Endothelial cell of umbilical vein (primary cell): Measurements from ENCODE around the gene TMEM61. TPM values are rescaled to one million over a fixed set of nuclear protein-coding genes. Genes with fewer than 3 reads are reported as not detected.

ENCODE experiments used
- BruUV-seq: library from RNA; stranded (reverse); fragments of 400-500 nt; replicated peaks from 2 replicates; lab custom pipeline; 2021; lab: Mats Ljungman, UMichigan
- CTCF ChIA-PET: fragments of 300-600, 350-600 bp; sonication (Branson Sonifier 250); formaldehyde crosslinking; loops from one replicate; lab custom pipeline; 2021; ENCODE audit warnings: antibody characterized with exemption, inconsistent platforms; lab: Charles Lee
- POLR2A ChIA-PET: fragments of 300-600, 350-600 bp; sonication (Branson Sonifier 250); formaldehyde crosslinking; loops from one replicate; lab custom pipeline; 2021; ENCODE audit warnings: antibody characterized with exemption, inconsistent platforms; lab: Charles Lee
- DNase-seq: peaks from one replicate; pipeline ENCODE4 v3.0.0-alpha.2; 2011; ENCODE audit warnings: low read depth, low spot score
- FAIRE-seq: peaks from 2 replicates; lab custom pipeline; 2011; peaks lifted over from hg19 to GRCh38; lab: Jason Lieb, UNC
- H2AFZ ChIP-seq: 2 replicates; pipeline ENCODE4 v1.6.0; 2012; ENCODE audit warnings: low read depth, low read length, control low read depth, inconsistent platforms
- H3K27ac ChIP-seq: 2 replicates; pipeline ENCODE4 v1.5.1; 2011; ENCODE audit warnings: low read depth, mild to moderate bottlenecking, control low read depth, low read length, moderate library complexity; ENCODE audit not compliant: insufficient read depth
- H3K27me3 ChIP-seq, 2 experiments: 2 replicates each; pipeline versions ENCODE4 v1.6.0 to v1.6.1; 2011; ENCODE audit warnings: low read length in 2 of 2, mixed read lengths in 1 of 2; ENCODE audit not compliant: control insufficient read depth in 2 of 2, insufficient read depth in 2 of 2
- H3K36me3 ChIP-seq, 2 experiments: 2 replicates in 1 of 2; 3 replicates in 1 of 2; pipeline ENCODE4 v1.5.1; 2011; ENCODE audit warnings: low read length in 2 of 2, mild to moderate bottlenecking in 1 of 2, moderate library complexity in 1 of 2; ENCODE audit not compliant: control insufficient read depth in 2 of 2, insufficient read depth in 2 of 2; ENCODE audit errors: extremely low read depth in 1 of 2
- H3K4me1 ChIP-seq: 3 replicates; pipeline ENCODE4 v1.5.1; 2011; ENCODE audit warnings: mild to moderate bottlenecking, low read length; ENCODE audit not compliant: control insufficient read depth, insufficient read depth; ENCODE audit errors: extremely low read depth
- H3K4me2 ChIP-seq: 2 replicates; pipeline ENCODE4 v1.6.1; 2011; ENCODE audit warnings: low read length, control low read depth, mixed read lengths; ENCODE audit not compliant: insufficient read depth
- H3K4me3 ChIP-seq, 3 experiments: fragments of 200-600 bp in 1 of 3; sonication (generic), shearing (Covaris generic) in 1 of 3; replicated peaks in 1 of 3; 2 replicates each; pipeline ENCODE4 v1.5.1; 2011 to 2016; ENCODE audit warnings: control low read depth in 3 of 3, low read length in 3 of 3, mild to moderate bottlenecking in 2 of 3, inconsistent platforms in 1 of 3, low read depth in 1 of 3, moderate library complexity in 1 of 3; ENCODE audit not compliant: insufficient read depth in 1 of 3
- H3K79me2 ChIP-seq: 2 replicates; pipeline ENCODE4 v1.6.0; 2012; ENCODE audit warnings: low read length, inconsistent platforms; ENCODE audit not compliant: control insufficient read depth, insufficient read depth
- H3K9ac ChIP-seq: replicated peaks from 2 replicates; pipeline ENCODE3; 2011; ENCODE audit warnings: low read length, control low read depth; ENCODE audit not compliant: insufficient read depth; ENCODE audit errors: extremely low read depth
- H3K9me1 ChIP-seq: replicated peaks from 3 replicates; pipeline ENCODE4 v1.6.0; 2011; ENCODE audit warnings: mild to moderate bottlenecking, low read length; ENCODE audit not compliant: control insufficient read depth, insufficient read depth; ENCODE audit errors: extremely low read depth
- H3K9me3 ChIP-seq: replicated peaks from 2 replicates; pipeline ENCODE4 v1.5.1; 2012; ENCODE audit warnings: low read length, inconsistent platforms; ENCODE audit not compliant: control insufficient read depth, insufficient read depth
- H4K20me1 ChIP-seq: replicated peaks from 2 replicates; pipeline ENCODE3; 2011; ENCODE audit warnings: mild to moderate bottlenecking, low read length; ENCODE audit not compliant: control insufficient read depth, insufficient read depth; ENCODE audit errors: extremely low read depth
- EZH2 ChIP-seq: IDR thresholded peaks from 2 replicates; pipeline ENCODE4 v1.6.1; 2012; ENCODE audit warnings: borderline replicate concordance, low read depth, mild to moderate bottlenecking, moderate library complexity, low read length, inconsistent platforms; ENCODE audit not compliant: severe bottlenecking
- FOS ChIP-seq: IDR thresholded peaks from 2 replicates; pipeline ENCODE4 v1.6.1; 2011; ENCODE audit warnings: mild to moderate bottlenecking, low read length, moderate library complexity, borderline replicate concordance; ENCODE audit not compliant: insufficient read depth
- GATA2 ChIP-seq: IDR thresholded peaks from 2 replicates; pipeline ENCODE4 v1.7.0; 2011; ENCODE audit warnings: low read depth, mild to moderate bottlenecking, moderate library complexity, mixed read lengths, low read length; ENCODE audit not compliant: insufficient read length, insufficient read depth
- JUN ChIP-seq: IDR thresholded peaks from 2 replicates; pipeline ENCODE4 v1.6.1; 2011; ENCODE audit warnings: borderline replicate concordance, low read depth; ENCODE audit not compliant: insufficient read length, insufficient read depth
- MYC ChIP-seq: IDR thresholded peaks from one replicate; pipeline ENCODE4 v1.6.1; 2011; ENCODE audit warnings: mild to moderate bottlenecking, low read depth, low read length
- POLR2A ChIP-seq: IDR thresholded peaks from 2 replicates; pipeline ENCODE4 v1.6.1; 2012; ENCODE audit warnings: low read depth, mild to moderate bottlenecking, control low read depth, low read length
- POLR2AphosphoS5 ChIP-seq: IDR thresholded peaks from 2 replicates; pipeline ENCODE4 v1.6.1; 2012; ENCODE audit warnings: low read depth, mild to moderate bottlenecking, control low read depth, low read length, moderate library complexity; ENCODE audit not compliant: insufficient read depth
- dilution Hi-C: fragments of 300-500 bp; cut with MboI; formaldehyde crosslinking; loops from one replicate; pipeline ENCODE4 v1.15.0; 2019; ENCODE audit warnings: low sequenced_read_pairs; ENCODE audit not compliant: extremely low pct_ligation_motif_present
- intact Hi-C: fragments of 100-400 bp; cut with micrococcal nuclease; formaldehyde crosslinking; loops from one replicate; pipeline ENCODE4 v1.10.0; 2022
- polyA plus RNA-seq, 4 experiments: library from polyadenylated mRNA; depleted of rRNA in 3 of 4; stranded (reverse) in 3 of 4; unstranded in 1 of 4; fragments of >200 nt; gene quantifications; 2 replicates each; pipeline versions ENCODE4 v1.2.1 to v1.2.3, GENCODE V29; 2011 to 2012; ENCODE audit warnings: missing spikeins in 1 of 4
- total RNA-seq: library from RNA; stranded (reverse); gene quantifications from 2 replicates; pipeline ENCODE4 v1.2.3, GENCODE V29; 2021
- TF ChIP-seq, protein P1 (sequence below), 2 donors: IDR thresholded peaks; 1 replicate in 1 of 2; 2 replicates in 1 of 2; pipeline ENCODE4 v1.5.1; 2011; ENCODE audit warnings: low read length in 2 of 2, mild to moderate bottlenecking in 2 of 2, moderate library complexity in 2 of 2, control low read depth in 1 of 2, inconsistent platforms in 1 of 2, low read depth in 1 of 2; ENCODE audit not compliant: insufficient read depth in 1 of 2; ENCODE audit errors: extremely low read depth in 1 of 2
- TF ChIP-seq, protein P2 (sequence below): IDR thresholded peaks from 2 replicates; pipeline ENCODE4 v1.6.1; 2011; ENCODE audit not compliant: insufficient read depth, insufficient read length

TMEM61 gene
- total and polyA plus RNA-seq, 2 donors (not counting 3 experiments of a cell fraction or from before 2014, with no cell fraction given) = not detected

DNA sequence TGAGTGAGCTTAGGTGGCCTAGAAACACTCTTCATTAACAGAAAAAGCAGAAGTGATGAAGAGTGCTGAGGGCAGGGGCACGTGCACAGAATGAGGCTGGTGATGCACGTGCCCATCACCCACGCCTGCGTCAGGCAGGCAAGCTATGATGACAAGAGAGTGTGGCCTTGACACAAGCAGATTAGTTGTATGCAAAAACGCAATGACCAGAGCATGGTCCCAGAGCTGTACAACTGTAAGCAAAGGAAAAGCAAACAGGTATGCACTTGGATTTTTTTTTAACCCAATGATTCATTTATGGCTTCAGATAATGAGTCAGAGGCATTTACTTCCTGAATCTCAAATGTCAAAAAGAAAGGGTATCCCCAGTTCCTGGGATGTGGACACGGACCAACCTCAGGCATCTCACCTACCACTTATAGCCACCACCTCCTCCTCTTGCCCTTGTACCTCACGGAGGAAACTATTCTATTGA is 9.1 kb upstream of the TMEM61 start:
- dilution Hi-C loops = no loop called here
- Histone ChIP-seq H3K27ac (no peak overlapping the region), H3K27me3 (peaks cover 2% of the 10 kb centered on the region in 2 experiments), H3K4me3 (no peak overlapping the region), H3K4me2 (peak overlapping the region; percentile 12), H3K4me1 (peaks cover 8% of the 10 kb centered on the region), H3K79me2 (no peaks in the 10 kb centered on the region), H3K9ac (no peak overlapping the region), H2AFZ (no peak overlapping the region), H3K36me3 (no peaks in the 10 kb centered on the region), H3K9me3 (no peaks in the 10 kb centered on the region), H3K9me1 (no peaks in the 10 kb centered on the region), H4K20me1 (no peaks in the 10 kb centered on the region)
- TF ChIP-seq JUN (peak; percentile 44), MYC (no peak), POLR2AphosphoS5 (no peak), FOS (peak; percentile 80), GATA2 (no peak), EZH2 (no peak), POLR2A (no peak)
- TF ChIP-seq, protein P1, sequence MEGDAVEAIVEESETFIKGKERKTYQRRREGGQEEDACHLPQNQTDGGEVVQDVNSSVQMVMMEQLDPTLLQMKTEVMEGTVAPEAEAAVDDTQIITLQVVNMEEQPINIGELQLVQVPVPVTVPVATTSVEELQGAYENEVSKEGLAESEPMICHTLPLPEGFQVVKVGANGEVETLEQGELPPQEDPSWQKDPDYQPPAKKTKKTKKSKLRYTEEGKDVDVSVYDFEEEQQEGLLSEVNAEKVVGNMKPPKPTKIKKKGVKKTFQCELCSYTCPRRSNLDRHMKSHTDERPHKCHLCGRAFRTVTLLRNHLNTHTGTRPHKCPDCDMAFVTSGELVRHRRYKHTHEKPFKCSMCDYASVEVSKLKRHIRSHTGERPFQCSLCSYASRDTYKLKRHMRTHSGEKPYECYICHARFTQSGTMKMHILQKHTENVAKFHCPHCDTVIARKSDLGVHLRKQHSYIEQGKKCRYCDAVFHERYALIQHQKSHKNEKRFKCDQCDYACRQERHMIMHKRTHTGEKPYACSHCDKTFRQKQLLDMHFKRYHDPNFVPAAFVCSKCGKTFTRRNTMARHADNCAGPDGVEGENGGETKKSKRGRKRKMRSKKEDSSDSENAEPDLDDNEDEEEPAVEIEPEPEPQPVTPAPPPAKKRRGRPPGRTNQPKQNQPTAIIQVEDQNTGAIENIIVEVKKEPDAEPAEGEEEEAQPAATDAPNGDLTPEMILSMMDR (IDR thresholded peaks at IDR 0.05; ENCODE audit: extremely low read depth in 1 of 2, insufficient read depth in 1 of 2, low read depth in 1 of 2, low read length in 2 of 2) = no peak
- TF ChIP-seq, protein P2, sequence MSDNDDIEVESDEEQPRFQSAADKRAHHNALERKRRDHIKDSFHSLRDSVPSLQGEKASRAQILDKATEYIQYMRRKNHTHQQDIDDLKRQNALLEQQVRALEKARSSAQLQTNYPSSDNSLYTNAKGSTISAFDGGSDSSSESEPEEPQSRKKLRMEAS = no peak
- BruUV-seq = no TSS peak
- CTCF ChIA-PET = interaction anchor here (2.0 kb wide), 1 partner anchor 21 kb away, joined by 8 read pairs; no protein-coding TSS in a partner anchor
- DNase-seq (peak; percentile 24), FAIRE-seq (peak; percentile 28)
- intact Hi-C loops = no loop called here
- POLR2A ChIA-PET = no interaction called here
